ENCODE data around the gene LARP7.

GRCh38 chr4:112604589-112604988 lies 32.4 kb upstream of the LARP7 start:
- TF ChIP-seq CTCF (IDR thresholded peaks at IDR 0.05; ENCODE audit: low read depth, low read length) (peak; percentile 76), EZH2phosphoT487 (IDR thresholded peaks at IDR 0.05; ENCODE audit: low read depth) (no peak)

All from OCI-LY3 (cell line).